GM12878 (cell line): Measurements from ENCODE around the gene PRKG1. TPM values are rescaled to one million over a fixed set of nuclear protein-coding genes. Genes with fewer than 3 reads are reported as not detected.

Experiments used
- ATAC-seq: fragments of 200-7000 bp; cut with Tn5 transposase; 3 replicates; pipeline ENCODE4 v1.9.1; 2020; ENCODE audit warnings: mild to moderate bottlenecking, moderate library complexity
- BruUV-seq: library from RNA; stranded (reverse); fragments of 400-500 nt; replicated peaks from 2 replicates; lab custom pipeline; 2021; lab: Mats Ljungman, UMichigan
- CTCF ChIA-PET: fragments of 300-600 bp; sonication (Branson Sonifier 250); formaldehyde crosslinking; extraction: SDS; loops from one replicate; lab custom pipeline; 2021; ENCODE audit warnings: inconsistent platforms; lab: Yijun Ruan, JAX
- POLR2A ChIA-PET: fragments of 350-600 bp; formaldehyde crosslinking; extraction: SDS; loops from one replicate; lab custom pipeline; 2021; ENCODE audit warnings: inconsistent platforms; lab: Charles Lee
- RAD21 ChIA-PET: fragments of 300-600 bp; sonication (Branson Sonifier 250); formaldehyde crosslinking; loops from one replicate; lab custom pipeline; 2023; ENCODE audit warnings: antibody characterized with exemption; ENCODE audit not compliant: unreplicated experiment; lab: Charles Lee
- SMC1A ChIA-PET: fragments of 300-600 bp; sonication (Branson Sonifier 250); formaldehyde crosslinking; loops from one replicate; lab custom pipeline; 2023; ENCODE audit not compliant: unreplicated experiment, uncharacterized antibody; lab: Charles Lee
- DNase-seq: peaks from one replicate; pipeline ENCODE4 v3.0.0-alpha.2; 2011; ENCODE audit warnings: low read depth, low spot score
- FAIRE-seq: peaks from 3 replicates; lab custom pipeline; 2011; peaks lifted over from hg19 to GRCh38; lab: Jason Lieb, UNC
- H2AFZ ChIP-seq: 2 replicates; pipeline ENCODE4 v1.6.0; 2011; ENCODE audit warnings: low read depth, low read length, control low read depth; ENCODE audit not compliant: control insufficient read depth
- H3K27ac ChIP-seq: 2 replicates; pipeline ENCODE4 v1.5.1; 2011; ENCODE audit warnings: control low read depth; ENCODE audit not compliant: control insufficient read depth, insufficient read depth
- H3K27me3 ChIP-seq, 2 experiments: replicated peaks in 1 of 2; 2 replicates each; pipeline versions ENCODE4 v1.6.0 to v1.6.1; 2011; ENCODE audit warnings: low read length in 1 of 2; ENCODE audit not compliant: control insufficient read depth in 2 of 2, insufficient read depth in 2 of 2
- H3K36me3 ChIP-seq, 2 experiments: 2 replicates each; pipeline ENCODE4 v1.5.1; 2011; ENCODE audit warnings: low read length in 1 of 2; ENCODE audit not compliant: control insufficient read depth in 2 of 2, insufficient read depth in 2 of 2
- H3K4me1 ChIP-seq: 2 replicates; pipeline ENCODE4 v1.6.1; 2011; ENCODE audit warnings: mild to moderate bottlenecking, low read length, moderate library complexity, mixed read lengths; ENCODE audit not compliant: control insufficient read depth, insufficient read depth
- H3K4me2 ChIP-seq: 2 replicates; pipeline ENCODE4 v1.6.0; 2011; ENCODE audit warnings: control low read depth; ENCODE audit not compliant: control insufficient read depth, insufficient read depth
- H3K4me3 ChIP-seq: fragments of 200-600 bp; sonication (generic); 2 replicates; pipeline ENCODE4 v1.5.1; 2016
- H3K79me2 ChIP-seq: 2 replicates; pipeline ENCODE4 v1.6.0; 2011; ENCODE audit warnings: low read length; ENCODE audit not compliant: control insufficient read depth, insufficient read depth
- H3K9ac ChIP-seq: 2 replicates; pipeline ENCODE4 v1.8.0; 2011; ENCODE audit warnings: low read length, control low read depth, mixed read lengths; ENCODE audit not compliant: control insufficient read depth, insufficient read depth
- H3K9me3 ChIP-seq: replicated peaks from 3 replicates; pipeline ENCODE4 v1.5.1; 2011; ENCODE audit warnings: mild to moderate bottlenecking, low read length; ENCODE audit not compliant: control insufficient read depth, insufficient read depth
- H4K20me1 ChIP-seq: 2 replicates; pipeline ENCODE4 v1.6.0; 2011; ENCODE audit not compliant: control insufficient read depth, insufficient read depth
- ASH2L ChIP-seq: fragments of 300-600, 200-600 bp; sonication (generic); IDR thresholded peaks from 2 replicates; pipeline ENCODE4 v1.6.1; 2017; ENCODE audit warnings: low read depth, mild to moderate bottlenecking, borderline replicate concordance
- ATF2 ChIP-seq: IDR thresholded peaks from 2 replicates; pipeline ENCODE4 v1.6.1; 2012; ENCODE audit warnings: low read length, inconsistent platforms
- CEBPZ ChIP-seq: fragments of 150-350 bp; IDR thresholded peaks from 2 replicates; pipeline ENCODE4 v1.6.1; 2016; ENCODE audit warnings: low read depth, low read length
- DPF2 ChIP-seq: fragments of 450-650 bp; IDR thresholded peaks from 2 replicates; pipeline ENCODE4 v1.6.1; 2017; ENCODE audit warnings: mild to moderate bottlenecking
- E4F1 ChIP-seq: fragments of 450-650 bp; IDR thresholded peaks from 2 replicates; pipeline ENCODE4 v1.6.1; 2018; ENCODE audit warnings: borderline replicate concordance, mild to moderate bottlenecking; ENCODE audit not compliant: partially characterized antibody
- EGR1 ChIP-seq, 2 experiments: IDR thresholded peaks; 1 replicate in 1 of 2; 2 replicates in 1 of 2; pipeline ENCODE4 v1.6.1; 2011 to 2012; ENCODE audit warnings: low read depth in 2 of 2, low read length in 2 of 2, borderline replicate concordance in 1 of 2, mild to moderate bottlenecking in 1 of 2, moderate library complexity in 1 of 2
- GABPA ChIP-seq: IDR thresholded peaks from 2 replicates; pipeline ENCODE4 v1.6.1; 2014; ENCODE audit warnings: antibody characterized with exemption, low read depth, mild to moderate bottlenecking, inconsistent platforms
- HSF1 ChIP-seq: fragments of 150-350 bp; IDR thresholded peaks from 2 replicates; pipeline ENCODE4 v1.6.1; 2014; ENCODE audit warnings: mild to moderate bottlenecking, low read depth, low read length
- IKZF2 ChIP-seq, 2 experiments: fragments of 450-650 bp; IDR thresholded peaks; 2 replicates each; pipeline ENCODE4 v1.6.1; 2017; ENCODE audit warnings: mild to moderate bottlenecking in 2 of 2, moderate library complexity in 2 of 2
- MXI1 ChIP-seq: fragments of 150-350 bp; IDR thresholded peaks from 2 replicates; pipeline ENCODE4 v1.6.1; 2011; ENCODE audit warnings: low read depth, mild to moderate bottlenecking, inconsistent platforms, low read length, improper control_type of control experiment
- NKRF ChIP-seq: fragments of 450-650 bp; conservative IDR thresholded peaks from 2 replicates; pipeline ENCODE4 v1.6.1; 2017; ENCODE audit warnings: mild to moderate bottlenecking, moderate library complexity
- TCF7 ChIP-seq: IDR thresholded peaks from 2 replicates; pipeline ENCODE4 v1.6.1; 2014; ENCODE audit warnings: antibody characterized with exemption, borderline replicate concordance
- WGBS: methylation state at CpG from one replicate; pipeline ENCODE4 v1.1.6; 2016; ENCODE audit warnings: low lambda C conversion rate; ENCODE audit not compliant: insufficient replicate concordance, insufficient coverage; ENCODE audit errors: missing lambda C conversion rate; 5-methylcytosine and 5-hydroxymethylcytosine counted together
- in situ Hi-C: fragments of 300-500 bp; cut with MboI; formaldehyde crosslinking; loops from 9 replicates; pipeline ENCODE4 v1.14.3; 2018; ENCODE audit warnings: mixed read lengths
- intact Hi-C: fragments of 100-400 bp; cut with micrococcal nuclease; formaldehyde crosslinking; loops from one replicate; pipeline ENCODE4 v1.14.2; 2022; ENCODE audit not compliant: unreplicated experiment
- polyA plus RNA-seq, 11 experiments: library from polyadenylated mRNA; depleted of rRNA in 4 of 11; unstranded in 6 of 11; stranded (reverse) in 5 of 11; fragments of >200 nt; fragmentation: Nextera tagmentation in 4 of 11; fragmentation: Illumina TruSeq in 1 of 11; extraction: Ambion mirVana in 4 of 11; extraction: Trizol in 1 of 11; gene quantifications; 1 replicate in 1 of 11; 2 replicates in 10 of 11; pipeline versions ENCODE4 v1.2.1 to v1.2.3, GENCODE V29; 2011 to 2016; ENCODE audit warnings: inconsistent platforms in 2 of 11, missing spikeins in 2 of 11, low read depth in 1 of 11
- total RNA-seq, 4 experiments: library from RNA; depleted of rRNA in 3 of 4; stranded (reverse); fragments of >200 nt in 3 of 4; fragmentation: Illumina TruSeq in 1 of 4; extraction: Trizol in 1 of 4; gene quantifications; 2 replicates each; pipeline versions ENCODE4 v1.2.1 to v1.2.3, GENCODE V29; 2013 to 2021

The PRKG1 gene
- total and polyA plus RNA-seq, 10 of the 15 experiments (the other 5 are each of a cell fraction or from before 2014, with no cell fraction given): 0.04 to 0.05 TPM; not detected in 8

- CTCF ChIA-PET: no interaction called here
- intact Hi-C loops: no loop called here
- BruUV-seq: no TSS peak
- Histone ChIP-seq H2AFZ (no peak overlapping the region), H3K9ac (no peak overlapping the region), H3K4me1 (no peaks in the 10 kb centered on the region), H4K20me1 (no peaks in the 10 kb centered on the region), H3K36me3 (no peaks in the 10 kb centered on the region), H3K9me3 (no peaks in the 10 kb centered on the region), H3K4me3 (no peak overlapping the region), H3K4me2 (no peak overlapping the region), H3K27me3 (no peaks in the 10 kb centered on the region), H3K27ac (no peak overlapping the region), H3K79me2 (no peaks in the 10 kb centered on the region)
- DNase-seq (no peak), FAIRE-seq (no peak), ATAC-seq (no peak)
- WGBS: 0% methylated on average over 2 of the region's 2 CpGs
- POLR2A ChIA-PET: no interaction called here
- in situ Hi-C loops: no loop called here
- RAD21 ChIA-PET: no interaction called here
- SMC1A ChIA-PET: interaction anchor here (0.6 to 0.8 kb wide), 3 partner anchors 31 to 947 kb away, joined by 3 read pairs; no protein-coding TSS in a partner anchor
- TF ChIP-seq EGR1 (IDR thresholded peaks at IDR 0.05; ENCODE audit: borderline replicate concordance in 1 of 2, low read depth in 2 of 2, low read length in 2 of 2): no peak
- no peak for TF ChIP-seq NKRF
- TF ChIP-seq MXI1: no peak
- no peak for TF ChIP-seq HSF1
- TF ChIP-seq E4F1: no peak
- no peak for TF ChIP-seq DPF2
- TF ChIP-seq ATF2: no peak
- no peak for TF ChIP-seq GABPA
- TF ChIP-seq ASH2L: no peak
- no peak for TF ChIP-seq TCF7
- no peak for TF ChIP-seq IKZF2 (IDR thresholded peaks at IDR 0.05)
- no peak for TF ChIP-seq CEBPZ
Observed at GRCh38 chr10:52146766-52147165, 1072.5 kb downstream of the PRKG1 start.
